ENCODE data around the gene SMCHD1. TPM values are rescaled to one million over a fixed set of nuclear protein-coding genes. Genes with fewer than 3 reads are reported as not detected.
"Not testable (repeated sequence)": the region's sequence is repeated elsewhere in the genome, so short reads cannot be mapped to it uniquely, and the experiment has no call there.

SMCHD1 gene
- total RNA-seq, 3 donors from 2014 or later: 73.9 to 131 (median 102) TPM

- DNase-seq (ENCODE audit: low spot score in 2 of 2): no peak
- TF ChIP-seq CTCF (IDR thresholded peaks at IDR 0.05) (no peak), POLR2AphosphoS5 (IDR thresholded peaks at IDR 0.05) (no peak), POLR2A (IDR thresholded peaks at IDR 0.05) (no peak)
- peaks cover 0 to 26% of the 10 kb centered on the region in 2 donors for H3K27me3 ChIP-seq
- intact Hi-C loops (cut with DNase I; ENCODE audit: low total_unique reads): no loop called here
- H3K9me3 ChIP-seq: no peaks in the 10 kb centered on the region
- H3K4me3 ChIP-seq: no peak overlapping the region
- no peaks in the 10 kb centered on the region for H3K36me3 ChIP-seq
- peaks cover 0 to 13% of the 10 kb centered on the region in 2 donors for H3K4me1 ChIP-seq
- no peak overlapping the region for H3K27ac ChIP-seq
Measured at GRCh38 chr18:2850816-2851215, 195.3 kb downstream of the SMCHD1 start.

GRCh38 chr18:2851771-2852170, 196.2 kb downstream of the SMCHD1 start:
- intact Hi-C loops (cut with DNase I; ENCODE audit: low total_unique reads): no loop called here
- H3K36me3 ChIP-seq: no peaks in the 10 kb centered on the region

GRCh38 chr18:2852460-2852859, 196.9 kb downstream of the SMCHD1 start:
- H3K27ac ChIP-seq; H3K9me3 ChIP-seq; intact Hi-C loops (cut with DNase I; ENCODE audit: low total_unique reads); H3K4me3 ChIP-seq; H3K36me3 ChIP-seq; DNase-seq (ENCODE audit: low spot score in 2 of 2); H3K4me1 ChIP-seq: not testable (repeated sequence)
- peaks cover 0 to 12% of the 10 kb centered on the region in 2 donors for H3K27me3 ChIP-seq

More at GRCh38 chr18:2851771-2852170, 196.2 kb downstream of the SMCHD1 start:
- TF ChIP-seq POLR2A (IDR thresholded peaks at IDR 0.05): no peak
- no peak for TF ChIP-seq POLR2AphosphoS5 (IDR thresholded peaks at IDR 0.05)
- no peak for TF ChIP-seq CTCF (IDR thresholded peaks at IDR 0.05)
- Histone ChIP-seq H3K27me3 (peaks cover 0 to 16% of the 10 kb centered on the region in 2 donors), H3K9me3 (no peaks in the 10 kb centered on the region), H3K4me3 (no peak overlapping the region), H3K27ac (no peak overlapping the region), H3K4me1 (peaks cover 0 to 10% of the 10 kb centered on the region in 2 donors)
- DNase-seq (ENCODE audit: low spot score in 2 of 2): no peak

DNA sequence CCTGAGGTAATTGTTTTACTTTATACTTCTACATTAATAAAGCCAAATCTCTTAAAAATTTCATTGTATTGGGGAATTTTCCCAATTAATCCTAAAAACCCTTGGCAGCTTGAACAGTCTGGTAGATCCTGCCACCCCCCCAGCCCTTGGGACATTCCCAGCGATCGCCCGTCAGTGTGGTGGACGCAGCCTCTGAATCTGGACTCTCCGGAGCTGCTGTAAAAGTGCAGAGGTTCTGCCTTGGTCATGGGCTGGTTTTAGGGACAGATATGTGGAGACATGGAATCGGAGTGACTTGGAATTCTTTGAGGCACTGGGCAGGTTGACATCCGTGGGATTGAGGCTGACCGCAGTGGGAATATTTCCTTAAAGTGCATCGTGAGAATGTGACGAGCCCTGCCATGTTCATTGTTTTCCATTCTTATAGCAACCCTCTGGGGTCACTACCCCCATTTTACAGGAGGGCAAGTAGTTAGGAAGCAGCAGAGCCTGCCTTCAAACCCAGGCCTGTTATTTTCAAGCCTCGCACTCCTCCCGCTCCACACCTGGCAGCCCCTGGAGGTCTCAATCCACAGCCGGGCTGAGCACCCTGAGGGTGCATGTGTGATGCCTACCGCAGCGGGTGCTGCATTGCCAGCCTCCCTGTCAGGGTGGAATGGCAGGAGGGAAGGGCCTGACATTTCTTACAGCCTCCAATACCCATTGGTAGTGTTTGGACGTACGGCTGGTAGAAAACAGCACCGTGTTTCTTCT, 197.8 kb downstream of the SMCHD1 start:
- intact Hi-C loops (cut with DNase I; ENCODE audit: low total_unique reads): no loop called here
- no peak for DNase-seq (ENCODE audit: low spot score in 2 of 2)
- H3K27me3 ChIP-seq: peaks cover 0 to 3% of the 10 kb centered on the region in 2 donors
- no peak for TF ChIP-seq POLR2AphosphoS5 (IDR thresholded peaks at IDR 0.05)
- no peak for TF ChIP-seq CTCF (IDR thresholded peaks at IDR 0.05)
- no peak for TF ChIP-seq POLR2A (IDR thresholded peaks at IDR 0.05)
- no peak overlapping the region for H3K4me3 ChIP-seq
- H3K36me3 ChIP-seq: no peaks in the 10 kb centered on the region
- H3K4me1 ChIP-seq: no peaks in the 10 kb centered on the region
- no peaks in the 10 kb centered on the region for H3K9me3 ChIP-seq
- H3K27ac ChIP-seq: peak overlapping the region in 1 of 2 donors; percentile 61

DNA sequence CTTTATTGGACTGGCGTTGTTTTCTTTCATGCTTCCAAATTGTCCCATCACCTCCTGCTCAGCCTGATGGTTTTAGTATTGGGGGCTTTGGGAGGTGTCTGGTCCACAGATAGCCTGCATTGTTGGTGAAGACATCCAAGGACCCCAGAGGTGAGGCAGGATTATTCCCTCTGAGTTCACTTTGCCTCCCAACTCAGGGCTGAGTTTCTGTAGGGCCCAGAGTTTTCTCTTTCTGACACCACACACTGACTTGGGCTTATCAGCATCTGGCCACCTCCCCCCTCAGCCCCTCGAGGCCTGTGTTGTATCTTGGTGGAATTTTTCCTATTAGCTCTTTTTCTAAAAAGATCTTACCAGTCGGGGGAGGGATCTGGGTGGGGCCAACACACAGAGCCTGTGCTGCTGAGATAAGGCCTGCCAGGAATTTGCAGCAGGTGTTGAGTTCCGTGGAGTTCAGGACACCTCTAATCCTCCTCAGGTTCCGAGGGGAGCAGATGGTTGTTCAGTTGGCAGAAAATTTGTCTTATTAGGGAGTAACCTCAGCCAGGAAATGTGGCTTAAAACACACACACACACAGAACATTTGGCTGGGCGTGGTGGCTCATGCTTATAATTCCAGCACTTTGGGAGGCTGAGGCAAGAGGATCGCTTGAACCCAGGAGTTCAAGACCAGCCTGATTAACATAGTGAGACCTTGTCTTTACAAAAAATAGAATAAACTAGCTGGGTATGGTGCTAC, 198.6 kb downstream of the SMCHD1 start:
- H3K36me3 ChIP-seq: no peaks in the 10 kb centered on the region
- intact Hi-C loops (cut with DNase I; ENCODE audit: low total_unique reads): no loop called here
- no peak for TF ChIP-seq CTCF (IDR thresholded peaks at IDR 0.05)
- no peak for TF ChIP-seq POLR2A (IDR thresholded peaks at IDR 0.05)
- TF ChIP-seq POLR2AphosphoS5 (IDR thresholded peaks at IDR 0.05): no peak
- H3K27ac ChIP-seq: peak overlapping the region; percentile 21 to 61
- H3K9me3 ChIP-seq: peaks cover 0 to under 1% of the 10 kb centered on the region in 2 donors
- H3K4me3 ChIP-seq: no peak overlapping the region
- H3K27me3 ChIP-seq: peaks cover 0 to 3% of the 10 kb centered on the region in 2 donors
- no peaks in the 10 kb centered on the region for H3K4me1 ChIP-seq
- DNase-seq (ENCODE audit: low spot score in 2 of 2): no peak

Other genes starting within 250 kb of the SMCHD1 start
- gene METTL4, start 84.2 kb upstream of the SMCHD1 start, total RNA-seq: 10 to 100 TPM in 1 of 3 donors, 1 to 10 TPM in 2; 4.0 to 11.3 (median 7.2) TPM
- gene NDC80, start 84.2 kb upstream of the SMCHD1 start, total RNA-seq: under 1 TPM; 0.44 to 0.98 (median 0.96) TPM
- 10 to 100 TPM; 23.9 to 45.1 (median 32.4) TPM for gene EMILIN2, start 191.3 kb downstream of the SMCHD1 start, total RNA-seq

Measured in breast epithelium (tissue), 4 donors.